GM12891 (cell line): ENCODE data around the gene FAM186B.

Experiments used
- POLR2A ChIP-seq: IDR thresholded peaks from 2 replicates; pipeline ENCODE4 v1.6.1; 2011; ENCODE audit warnings: low read depth, low read length, control low read depth
- POLR2AphosphoS5 ChIP-seq: IDR thresholded peaks from 2 replicates; pipeline ENCODE4 v1.6.1; 2011; ENCODE audit warnings: low read depth, low read length, control low read depth
- SPI1 ChIP-seq: IDR thresholded peaks from 2 replicates; pipeline ENCODE4 v1.6.1; 2011; ENCODE audit warnings: low read depth, low read length, control low read depth
- TAF1 ChIP-seq: IDR thresholded peaks from 2 replicates; pipeline ENCODE4 v1.6.1; 2011; ENCODE audit warnings: low read depth, low read length, control low read depth

DNA sequence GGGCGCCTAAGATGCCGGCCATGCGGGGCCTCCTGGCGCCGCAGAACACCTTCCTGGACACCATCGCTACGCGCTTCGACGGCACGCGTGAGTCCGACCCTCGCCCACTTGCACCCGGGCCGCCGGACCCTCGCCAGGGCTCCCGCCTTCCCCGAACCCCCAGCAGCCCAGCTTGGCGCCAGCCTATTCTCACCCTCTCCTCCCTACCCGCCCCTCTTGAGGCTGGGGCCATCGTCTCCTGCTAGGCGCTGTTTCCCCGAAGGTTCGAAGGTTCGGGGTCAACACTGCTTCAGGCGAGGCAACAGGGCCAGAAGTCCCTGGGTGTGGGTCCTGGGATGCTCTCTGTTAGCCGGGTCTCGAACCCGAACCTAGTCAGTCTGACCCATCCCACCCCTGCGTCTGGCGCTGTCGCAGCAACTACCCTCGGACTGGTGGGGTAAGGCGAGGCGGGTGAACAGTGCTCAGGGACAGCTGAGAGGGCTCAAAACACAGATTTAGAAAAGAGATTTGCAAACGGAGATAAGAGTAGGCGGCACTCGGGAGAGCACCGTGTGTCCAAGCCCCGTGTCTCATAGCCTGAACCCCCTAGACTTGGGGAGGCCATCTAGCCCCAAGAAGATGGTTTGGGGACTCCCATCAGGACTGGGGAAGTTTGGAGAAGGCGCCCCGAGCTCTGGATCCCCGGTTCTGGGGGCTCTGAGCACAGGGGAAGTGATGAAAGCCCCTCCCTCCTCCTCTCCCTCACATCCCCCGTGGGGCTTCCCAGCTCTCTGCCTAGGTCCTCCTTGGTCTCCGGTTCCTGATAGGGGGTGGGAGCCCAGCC lies 65.8 kb downstream of the FAM186B start:
- TF ChIP-seq POLR2AphosphoS5 (no peak), POLR2A (no peak), SPI1 (0 out of 2 replicates have a peak, but pooled peaks have one; percentile 7), TAF1 (no peak)
